Ovary (tissue), 3 donors: Measurements from ENCODE around the gene GDF10.

Experiments
- CTCF ChIP-seq, 3 donors: fragments of 450-650 bp in 2 of 3; fragments of 200-600 bp in 1 of 3; IDR thresholded peaks; one replicate each; pipeline versions ENCODE4 v1.5.1 to v1.8.0; 2016 to 2022; ENCODE audit warnings: antibody characterized with exemption in 3 of 3, mild to moderate bottlenecking in 1 of 3
- EP300 ChIP-seq: sonication (generic); formaldehyde crosslinking; IDR thresholded peaks from one replicate; pipeline ENCODE4 v1.6.1; 2017; ENCODE audit warnings: antibody characterized with exemption
- POLR2A ChIP-seq: fragments of 450-650 bp; IDR thresholded peaks from one replicate; pipeline ENCODE4 v1.6.1; 2017; ENCODE audit warnings: antibody characterized with exemption, mild to moderate bottlenecking, moderate library complexity
- donor health status: DM: no; HTN: no; CAD: no.

DNA sequence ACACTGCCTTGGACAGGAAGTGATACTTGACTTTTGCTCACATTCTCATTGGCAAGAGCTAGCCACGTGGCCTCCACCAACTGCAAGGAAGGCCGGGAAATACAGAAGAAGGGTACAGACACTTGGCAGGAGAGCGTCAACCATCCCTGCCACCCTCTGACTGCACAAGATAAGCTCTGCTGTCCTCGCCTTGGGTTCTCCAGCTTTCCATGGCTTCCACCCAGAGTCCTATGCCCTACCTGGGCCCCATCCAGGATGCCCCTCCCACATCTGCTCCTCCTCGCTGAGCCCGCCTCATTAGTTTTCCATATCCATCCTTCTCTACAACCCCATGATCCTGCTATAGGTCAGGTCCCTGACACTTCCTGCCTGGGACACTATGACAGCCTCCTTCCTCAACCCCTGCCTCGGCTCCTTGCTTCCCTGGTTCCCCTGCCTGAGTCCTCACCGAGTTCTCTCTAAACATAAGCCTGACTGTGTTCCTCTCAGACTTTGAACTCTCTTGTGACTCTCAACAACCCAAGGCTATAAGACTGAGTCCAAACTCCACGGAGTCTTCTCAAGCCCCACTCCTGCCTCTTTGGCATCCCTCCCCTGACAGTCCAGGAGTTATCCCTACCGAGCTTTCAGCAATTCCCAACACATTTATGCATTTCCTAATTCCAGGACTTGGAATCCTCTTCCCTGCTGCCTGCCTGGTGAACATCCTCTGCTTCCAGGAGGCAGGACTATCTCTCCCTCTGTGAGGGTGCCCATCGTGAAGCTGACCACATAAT, 23.2 kb upstream of the GDF10 start:
- no peak for TF ChIP-seq EP300
- TF ChIP-seq CTCF (IDR thresholded peaks at IDR 0.05) = no peak
- TF ChIP-seq POLR2A = no peak
